SU-DHL-6 (cell line): ENCODE measurements around the gene KIF3B.

Experiments
- H2AFZ ChIP-seq: fragments of 200-600 bp; sonication (generic); 2 replicates; pipeline ENCODE4 v1.6.1; 2014; ENCODE audit warnings: low read depth, mild to moderate bottlenecking, moderate library complexity, mixed read lengths, antibody characterized with exemption, low read length; ENCODE audit not compliant: severe bottlenecking
- H3F3A ChIP-seq: fragments of 200-600 bp; shearing (Covaris generic); 2 replicates; pipeline ENCODE4 v1.6.0; 2016; ENCODE audit warnings: antibody characterized with exemption, mild to moderate bottlenecking; ENCODE audit not compliant: insufficient read depth
- H3K27ac ChIP-seq: fragments of 200-600 bp; sonication (generic); 2 replicates; pipeline ENCODE4 v1.5.1; 2016; ENCODE audit warnings: low read depth, mild to moderate bottlenecking, low read length, moderate library complexity, mixed read lengths
- H3K27me3 ChIP-seq: fragments of 200-600 bp; sonication (generic), shearing (Covaris generic); 2 replicates; pipeline ENCODE4 v1.6.0; 2014; ENCODE audit warnings: mild to moderate bottlenecking, low read length
- H3K36me3 ChIP-seq: fragments of 200-600 bp; sonication (generic); 2 replicates; pipeline ENCODE4 v1.6.1; 2014; ENCODE audit warnings: mild to moderate bottlenecking, low read length, mixed read lengths
- H3K4me2 ChIP-seq: fragments of 300-600, 200-600 bp; shearing (Covaris generic), sonication (generic); 2 replicates; pipeline ENCODE4 v1.6.0; 2014; ENCODE audit warnings: low read length, low read depth, mild to moderate bottlenecking; ENCODE audit not compliant: poor library complexity, severe bottlenecking
- H3K4me3 ChIP-seq: fragments of 200-600 bp; sonication (generic); 2 replicates; pipeline ENCODE4 v1.5.1; 2014; ENCODE audit warnings: antibody characterized with exemption, low read length, mild to moderate bottlenecking, mixed read lengths; ENCODE audit not compliant: insufficient read depth, poor library complexity, severe bottlenecking
- H3K79me2 ChIP-seq: fragments of 200-600 bp; sonication (generic); 2 replicates; pipeline ENCODE4 v1.6.1; 2014; ENCODE audit warnings: mild to moderate bottlenecking, low read length, moderate library complexity; ENCODE audit not compliant: insufficient read depth
- H3K9ac ChIP-seq: fragments of 200-600 bp; sonication (generic); 2 replicates; pipeline ENCODE4 v1.7.0; 2014; ENCODE audit warnings: mild to moderate bottlenecking, low read length
- H3K9me2 ChIP-seq: fragments of 200-600 bp; sonication (generic); replicated peaks from 2 replicates; pipeline ENCODE4 v1.6.1; 2014; ENCODE audit warnings: low read length; ENCODE audit not compliant: insufficient read depth
- H3K9me3 ChIP-seq: fragments of 200-600 bp; sonication (generic); 2 replicates; pipeline ENCODE4 v1.6.1; 2014; ENCODE audit warnings: low read length, mixed read lengths; ENCODE audit not compliant: insufficient read depth
- H4K20me1 ChIP-seq: fragments of 200-600 bp; sonication (generic); 2 replicates; pipeline ENCODE4 v1.6.1; 2014; ENCODE audit warnings: low read depth, mild to moderate bottlenecking, antibody characterized with exemption, low read length, moderate library complexity, mixed read lengths
- EZH2phosphoT487 ChIP-seq: fragments of 200-600 bp; sonication (generic), shearing (Covaris generic); conservative IDR thresholded peaks from 2 replicates; pipeline ENCODE4 v1.6.1; 2018; ENCODE audit warnings: mild to moderate bottlenecking, antibody characterized with exemption, low read length, moderate library complexity, mixed read lengths
- TF ChIP-seq, protein P1 (sequence below): fragments of 200-600 bp; sonication (generic); IDR thresholded peaks from one replicate; pipeline ENCODE4 v1.5.1; 2017; ENCODE audit warnings: antibody characterized with exemption, mild to moderate bottlenecking, low read length, moderate library complexity; ENCODE audit not compliant: insufficient read depth, poor library complexity, severe bottlenecking

Gene KIF3B

GRCh38 chr20:32282461-32282860, 5.0 kb downstream of the KIF3B start:
- Histone ChIP-seq H3F3A (peaks cover 73% of the 10 kb centered on the region), H3K9me3 (no peaks in the 10 kb centered on the region), H3K4me3 (peak overlapping the region; percentile 14), H3K4me2 (peak overlapping the region; percentile 40), H3K36me3 (0 out of 2 replicates have a peak, but pooled peaks cover 2% of the 10 kb centered on the region), H4K20me1 (no peaks in the 10 kb centered on the region), H3K27ac (peak overlapping the region; percentile 99), H3K9ac (peak overlapping the region; percentile 36), H2AFZ (no peak overlapping the region), H3K79me2 (peaks cover 66% of the 10 kb centered on the region), H3K9me2 (no peaks in the 10 kb centered on the region), H3K27me3 (no peaks in the 10 kb centered on the region)
- TF ChIP-seq EZH2phosphoT487: no peak

- Histone ChIP-seq H3K27me3 (no peaks in the 10 kb centered on the region), H3K27ac (peak overlapping the region; percentile 99), H3K4me2 (peak overlapping the region; percentile 94), H3K9me3 (no peaks in the 10 kb centered on the region), H3K79me2 (peaks cover 68% of the 10 kb centered on the region), H4K20me1 (no peaks in the 10 kb centered on the region), H3K4me3 (peak overlapping the region; percentile 22), H3K9me2 (no peaks in the 10 kb centered on the region), H2AFZ (no peak overlapping the region), H3F3A (peaks cover 60% of the 10 kb centered on the region), H3K36me3 (0 out of 2 replicates have a peak, but pooled peaks cover 5% of the 10 kb centered on the region), H3K9ac (peak overlapping the region; percentile 56)
- TF ChIP-seq, protein P1, sequence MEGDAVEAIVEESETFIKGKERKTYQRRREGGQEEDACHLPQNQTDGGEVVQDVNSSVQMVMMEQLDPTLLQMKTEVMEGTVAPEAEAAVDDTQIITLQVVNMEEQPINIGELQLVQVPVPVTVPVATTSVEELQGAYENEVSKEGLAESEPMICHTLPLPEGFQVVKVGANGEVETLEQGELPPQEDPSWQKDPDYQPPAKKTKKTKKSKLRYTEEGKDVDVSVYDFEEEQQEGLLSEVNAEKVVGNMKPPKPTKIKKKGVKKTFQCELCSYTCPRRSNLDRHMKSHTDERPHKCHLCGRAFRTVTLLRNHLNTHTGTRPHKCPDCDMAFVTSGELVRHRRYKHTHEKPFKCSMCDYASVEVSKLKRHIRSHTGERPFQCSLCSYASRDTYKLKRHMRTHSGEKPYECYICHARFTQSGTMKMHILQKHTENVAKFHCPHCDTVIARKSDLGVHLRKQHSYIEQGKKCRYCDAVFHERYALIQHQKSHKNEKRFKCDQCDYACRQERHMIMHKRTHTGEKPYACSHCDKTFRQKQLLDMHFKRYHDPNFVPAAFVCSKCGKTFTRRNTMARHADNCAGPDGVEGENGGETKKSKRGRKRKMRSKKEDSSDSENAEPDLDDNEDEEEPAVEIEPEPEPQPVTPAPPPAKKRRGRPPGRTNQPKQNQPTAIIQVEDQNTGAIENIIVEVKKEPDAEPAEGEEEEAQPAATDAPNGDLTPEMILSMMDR: no peak
- TF ChIP-seq EZH2phosphoT487: no peak
Measured at GRCh38 chr20:32285082-32285620, 7.7 kb downstream of the KIF3B start.

GRCh38 chr20:32285621-32286371, 8.3 kb downstream of the KIF3B start:
- Histone ChIP-seq H3K4me3 (peak overlapping the region; percentile 45), H4K20me1 (no peaks in the 10 kb centered on the region), H2AFZ (no peak overlapping the region), H3K36me3 (0 out of 2 replicates have a peak, but pooled peaks cover 5% of the 10 kb centered on the region), H3K9ac (peak overlapping the region; percentile 56), H3K9me2 (no peaks in the 10 kb centered on the region), H3F3A (peaks cover 57% of the 10 kb centered on the region), H3K4me2 (peak overlapping the region; percentile 94), H3K9me3 (no peaks in the 10 kb centered on the region), H3K27me3 (no peaks in the 10 kb centered on the region), H3K27ac (peak overlapping the region; percentile 99), H3K79me2 (peaks cover 70% of the 10 kb centered on the region)
- no peak for TF ChIP-seq EZH2phosphoT487
- TF ChIP-seq, protein P1: no peak

DNA sequence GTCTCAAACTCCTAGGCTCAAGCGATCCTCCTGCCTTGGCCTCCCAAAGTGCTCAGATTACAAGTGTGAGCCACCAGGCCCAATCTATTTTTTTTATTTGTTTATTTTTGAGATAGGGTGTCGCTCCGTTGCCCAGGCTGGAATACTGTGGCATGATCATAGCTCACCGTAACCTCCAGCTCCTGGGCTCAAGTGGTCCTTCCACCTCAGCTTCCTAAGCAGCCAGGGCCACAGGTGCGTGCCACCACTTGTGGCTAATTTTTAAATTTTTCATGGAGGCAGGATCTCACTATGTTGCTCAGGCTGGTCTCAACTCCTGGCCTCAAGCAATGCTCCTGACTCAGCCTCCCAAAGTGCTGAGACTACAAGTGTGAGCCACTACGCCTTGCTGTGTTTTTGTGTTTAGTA, 9.8 kb downstream of the KIF3B start:
- TF ChIP-seq, protein P1: no peak
- no peak for TF ChIP-seq EZH2phosphoT487
- peak overlapping the region; percentile 94 for H3K4me2 ChIP-seq
- H4K20me1 ChIP-seq: no peaks in the 10 kb centered on the region
- peak overlapping the region; percentile 99 for H3K27ac ChIP-seq
- H3K9me3 ChIP-seq: no peaks in the 10 kb centered on the region
- H3F3A ChIP-seq: peaks cover 46% of the 10 kb centered on the region
- no peaks in the 10 kb centered on the region for H3K27me3 ChIP-seq
- peak overlapping the region; percentile 56; the same call in 1 of the 2 replicates for H3K9ac ChIP-seq
- no peaks in the 10 kb centered on the region for H3K9me2 ChIP-seq
- H3K36me3 ChIP-seq: 0 out of 2 replicates have a peak, but pooled peaks cover 5% of the 10 kb centered on the region
- no peak overlapping the region for H2AFZ ChIP-seq
- no peak overlapping the region for H3K4me3 ChIP-seq
- peaks cover 72% of the 10 kb centered on the region for H3K79me2 ChIP-seq
